ENCODE measurements around the gene P2RX7. TPM values are rescaled to one million over a fixed set of nuclear protein-coding genes. Genes with fewer than 3 reads are reported as not detected.

Gene P2RX7
- total RNA-seq = 2.7 TPM

DNA sequence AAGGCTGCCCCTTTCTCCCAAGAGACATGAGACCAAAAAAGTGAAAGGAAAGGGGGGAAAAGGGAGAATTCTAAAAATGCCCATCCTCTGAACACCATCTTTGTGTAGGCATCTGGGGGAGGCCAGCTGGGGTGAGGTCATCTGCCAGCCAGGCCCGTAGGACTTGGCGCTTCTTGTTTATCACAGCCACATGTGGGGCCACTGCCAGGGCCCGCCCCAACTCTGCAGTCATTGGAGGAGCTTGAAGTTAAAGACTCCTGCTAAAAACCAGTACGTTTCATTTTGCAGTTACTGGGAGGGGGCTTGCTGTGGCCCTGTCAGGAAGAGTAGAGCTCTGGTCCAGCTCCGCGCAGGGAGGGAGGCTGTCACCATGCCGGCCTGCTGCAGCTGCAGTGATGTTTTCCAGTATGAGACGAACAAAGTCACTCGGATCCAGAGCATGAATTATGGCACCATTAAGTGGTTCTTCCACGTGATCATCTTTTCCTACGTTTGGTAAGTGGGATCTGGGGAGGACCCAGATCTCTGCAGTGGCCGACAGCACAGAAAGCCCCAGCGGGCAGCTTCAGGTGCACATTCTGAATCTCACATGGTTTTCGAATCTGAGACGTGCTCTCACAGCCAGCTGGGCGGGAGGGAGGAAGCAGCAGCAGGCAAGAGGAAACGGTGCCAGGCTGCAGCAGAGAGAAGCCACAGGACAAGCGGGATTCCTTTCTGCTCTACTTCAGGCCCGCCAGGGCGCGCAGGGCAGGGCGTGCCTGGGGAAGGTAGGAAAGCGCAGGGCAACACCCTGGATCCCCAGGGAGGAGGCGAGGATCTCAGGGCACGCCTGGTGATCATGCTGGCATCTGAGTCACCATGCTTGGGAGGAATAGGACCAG lies at the start of gene P2RX7:
TSS of gene P2RX7 (plus strand) at position 276 of the 881 bp plus-strand sequence. CDS start at position 371, 95 bp downstream.
- peak; percentile 92 for DNase-seq

- no peak for DNase-seq
Observed at GRCh38 chr12:121084229-121084628, 48.4 kb upstream of the P2RX7 start.

DNA sequence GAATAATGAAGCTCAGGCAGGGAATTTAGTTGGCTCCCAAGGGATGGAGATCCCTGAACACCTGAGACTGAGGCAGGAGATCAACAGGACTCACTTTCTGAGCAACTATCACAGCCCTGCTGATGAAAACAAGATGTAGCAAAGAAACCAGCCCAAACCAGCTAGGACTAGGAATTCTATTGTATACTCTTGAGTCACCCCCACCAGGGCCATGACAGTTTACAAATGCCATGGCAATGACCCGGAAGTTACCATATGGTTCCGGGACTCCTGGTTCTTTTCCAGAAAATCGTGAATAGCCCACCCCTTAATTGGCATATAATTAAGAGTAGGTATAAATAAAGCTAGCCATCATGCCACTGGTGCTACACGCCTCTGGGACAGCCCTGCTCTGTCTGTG lies 47.6 kb upstream of the P2RX7 start:
- DNase-seq = no peak

DNA sequence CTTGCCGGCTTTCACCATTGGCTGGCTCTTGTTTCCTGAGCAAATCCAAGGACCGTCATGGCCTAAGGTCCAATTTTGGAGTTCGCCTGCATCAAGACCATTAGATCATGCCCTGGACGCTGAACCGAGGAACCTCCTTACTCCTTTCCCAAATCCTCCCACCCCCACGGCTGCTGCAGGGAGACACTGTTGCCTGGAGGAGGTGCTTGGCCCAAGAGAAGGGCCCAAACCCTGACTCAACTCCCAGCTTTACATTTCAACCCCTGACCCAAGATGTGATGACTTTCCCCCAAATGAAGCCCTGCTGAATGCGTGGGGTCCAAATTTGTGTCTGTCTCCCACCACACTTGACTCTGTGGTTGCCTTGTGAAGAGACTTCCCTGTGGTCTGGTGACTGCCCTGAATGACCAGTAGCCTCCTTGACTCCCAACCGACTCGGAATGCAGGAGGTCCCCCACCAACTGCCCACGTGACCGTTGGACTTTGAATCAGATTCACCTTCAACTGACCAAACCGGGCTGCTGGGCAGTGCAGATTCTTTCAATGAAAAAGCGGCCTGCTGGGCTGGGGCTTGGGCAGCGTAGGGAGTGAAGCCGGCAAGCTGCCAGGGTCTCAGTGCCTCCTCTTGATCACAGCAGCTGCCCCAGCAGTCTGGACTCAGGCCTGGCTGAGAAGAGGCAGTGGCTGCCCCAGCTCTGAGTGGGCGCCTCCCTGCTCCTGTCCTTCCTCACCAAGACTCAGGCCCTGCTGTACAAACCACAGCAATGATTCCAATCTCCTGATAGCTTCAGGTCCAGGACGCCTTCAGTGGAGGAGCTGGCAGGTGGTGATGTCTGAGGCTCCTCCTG lies 46.9 kb upstream of the P2RX7 start:
- no peak for DNase-seq

- DNase-seq = no peak
Observed at GRCh38 chr12:121086781-121087295, 45.8 kb upstream of the P2RX7 start.

DNA sequence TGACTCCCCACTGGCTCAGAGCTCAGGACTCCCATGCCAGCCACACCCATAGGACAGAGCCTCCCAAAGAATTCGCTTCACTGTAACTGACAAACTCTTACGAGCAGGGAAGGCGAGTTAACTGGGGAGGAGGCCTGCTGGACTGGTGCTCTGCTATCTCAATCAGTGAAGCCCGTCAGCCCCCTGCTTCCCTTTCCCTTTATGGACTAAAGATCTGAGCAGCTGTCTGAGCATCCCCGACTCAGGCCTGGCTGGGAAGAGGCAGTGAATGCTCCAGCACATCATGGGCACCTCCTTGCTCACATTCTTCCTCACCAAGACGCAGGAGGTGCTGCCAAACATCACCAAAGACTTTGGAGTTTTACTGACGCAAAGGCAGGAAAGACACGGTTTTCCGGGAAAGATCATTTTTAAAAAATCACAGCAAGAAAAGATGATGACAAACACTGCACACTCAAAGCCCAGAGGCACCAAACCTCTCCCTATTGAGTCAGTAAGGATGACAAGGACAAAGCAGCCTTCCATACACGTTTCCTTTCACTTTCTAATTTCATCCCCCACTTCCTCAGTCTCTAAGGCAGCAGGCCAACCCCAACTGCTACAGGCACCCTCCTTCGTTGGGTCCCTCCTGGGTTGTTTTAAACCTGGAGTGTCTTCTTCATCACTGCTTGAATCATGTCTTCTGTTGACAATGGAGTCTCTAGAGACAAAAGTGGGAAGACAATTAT lies 45.0 kb upstream of the P2RX7 start:
- DNase-seq = no peak

GRCh38 chr12:121088195-121088585 lies 44.5 kb upstream of the P2RX7 start:
- no peak for DNase-seq

- no peak for DNase-seq
Observed at GRCh38 chr12:121089031-121089812, 43.5 kb upstream of the P2RX7 start.

- no peak for DNase-seq
Observed at GRCh38 chr12:121089813-121090430, 42.8 kb upstream of the P2RX7 start.

DNA sequence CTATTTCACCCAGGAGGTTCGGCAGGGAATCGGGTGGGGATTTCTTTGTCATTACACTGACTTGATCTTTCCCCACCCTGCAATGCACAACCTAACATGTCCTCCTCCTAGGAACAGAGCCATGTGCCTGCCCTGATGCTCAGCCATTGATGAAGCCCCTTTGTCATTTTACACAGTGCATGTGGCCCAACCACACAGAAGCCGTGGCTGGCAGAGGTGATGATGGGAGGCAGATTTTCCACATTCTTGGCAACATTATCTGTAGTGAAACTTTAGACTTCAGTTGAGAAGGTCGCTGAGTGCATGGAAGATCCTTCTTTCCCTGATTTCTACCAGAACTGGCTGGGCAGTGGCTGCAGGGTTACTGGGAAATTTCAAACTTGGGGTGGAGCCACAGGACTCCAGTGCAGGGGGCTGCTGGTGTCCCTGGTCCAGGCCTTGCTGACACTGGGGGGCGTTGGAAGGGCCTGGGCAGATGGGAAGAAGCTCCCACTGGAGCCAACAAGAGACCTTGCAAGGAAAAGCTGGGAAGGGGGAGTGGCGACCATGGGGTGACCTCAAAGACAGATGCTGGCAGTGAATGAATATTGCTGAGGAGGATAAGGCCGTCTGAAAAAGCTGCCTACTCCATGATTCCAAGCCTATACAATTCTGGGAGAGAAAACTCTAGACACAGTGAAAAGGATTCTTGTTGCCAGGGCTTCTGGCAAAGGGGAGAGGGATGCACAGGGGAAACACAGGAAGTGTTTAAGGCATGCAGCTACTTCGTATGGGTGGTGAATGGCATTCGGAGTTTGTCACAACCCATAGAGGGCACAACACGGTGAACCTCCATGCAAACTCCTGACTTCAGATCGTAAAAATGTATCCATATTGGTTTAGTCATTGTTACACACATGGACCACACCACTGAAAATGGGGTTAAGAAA lies 41.8 kb upstream of the P2RX7 start:
- DNase-seq = no peak

DNA sequence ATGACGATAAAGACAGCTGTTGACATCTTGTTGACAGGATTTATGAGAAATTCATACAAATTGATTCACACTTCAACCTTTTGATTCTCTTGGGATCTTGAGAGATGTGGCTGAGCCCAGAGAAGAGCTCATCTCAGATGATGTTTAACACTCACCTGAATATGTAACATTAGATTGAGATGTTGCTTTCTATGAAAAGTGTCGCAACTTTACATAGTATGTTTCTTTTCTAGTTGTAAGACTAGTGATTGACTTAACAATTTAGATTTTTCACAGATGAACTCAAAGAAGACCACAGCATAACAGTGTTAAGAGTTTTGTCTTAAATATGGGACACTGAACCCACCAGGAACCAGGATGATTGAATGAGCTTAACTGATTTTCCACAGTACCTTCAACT lies 40.6 kb upstream of the P2RX7 start:
- no peak for DNase-seq

GRCh38 chr12:121093487-121093891 lies 39.2 kb upstream of the P2RX7 start:
- DNase-seq = no peak

GRCh38 chr12:121095544-121096198 lies 37.0 kb upstream of the P2RX7 start:
- peak; percentile 18 for DNase-seq

DNA sequence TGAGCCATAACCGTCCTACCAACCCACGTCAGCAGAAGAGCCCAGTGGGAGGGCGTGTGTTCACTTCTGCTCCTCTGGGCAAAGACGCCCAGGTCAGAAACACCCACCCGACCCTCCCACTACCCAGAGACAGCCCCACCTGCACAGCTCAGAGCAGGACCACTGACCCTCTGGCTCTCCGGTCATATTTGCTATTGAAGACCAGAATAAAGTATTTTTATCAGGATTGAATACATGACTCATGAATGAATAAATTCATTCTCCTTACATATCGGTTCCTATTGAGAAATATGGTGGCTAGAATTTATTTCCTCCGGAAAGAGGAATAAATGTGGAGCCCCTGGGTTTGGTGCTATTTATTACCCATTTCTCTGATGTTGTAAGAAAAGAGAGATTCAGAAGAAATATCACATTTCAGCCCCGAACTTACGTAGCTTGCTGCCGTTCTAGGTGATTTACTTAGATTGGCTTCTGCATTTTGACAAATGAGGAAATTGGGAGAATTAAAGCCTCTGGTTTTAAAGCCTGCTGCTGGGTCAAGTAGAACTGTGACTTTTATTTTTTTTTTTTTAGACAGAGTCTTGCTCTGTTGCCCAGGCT lies 36.4 kb upstream of the P2RX7 start:
- no peak for DNase-seq

GRCh38 chr12:121099779-121100178 lies 32.9 kb upstream of the P2RX7 start:
- DNase-seq = no peak

DNA sequence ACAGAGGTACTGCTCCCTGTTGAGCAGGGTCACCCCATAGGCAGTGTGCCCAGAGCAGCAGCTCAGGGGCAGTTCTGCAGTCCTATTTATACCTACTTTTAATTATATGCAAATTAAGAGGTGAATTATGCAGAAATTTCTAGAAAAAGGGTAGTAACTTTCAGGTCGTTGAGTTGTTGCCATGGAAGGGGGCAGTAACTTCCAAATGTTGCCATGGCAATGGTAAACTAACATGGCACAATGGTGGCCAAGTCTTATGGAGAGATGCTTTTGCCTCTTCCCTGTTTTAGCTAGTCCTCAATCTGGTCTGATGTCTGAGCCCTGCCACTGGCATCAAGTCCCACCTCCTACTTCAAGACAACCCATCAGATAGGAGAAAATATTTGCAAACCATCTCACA lies 30.4 kb upstream of the P2RX7 start:
- no peak for DNase-seq

GRCh38 chr12:121107681-121108080 lies 25.0 kb upstream of the P2RX7 start:
- no peak for DNase-seq

DNA sequence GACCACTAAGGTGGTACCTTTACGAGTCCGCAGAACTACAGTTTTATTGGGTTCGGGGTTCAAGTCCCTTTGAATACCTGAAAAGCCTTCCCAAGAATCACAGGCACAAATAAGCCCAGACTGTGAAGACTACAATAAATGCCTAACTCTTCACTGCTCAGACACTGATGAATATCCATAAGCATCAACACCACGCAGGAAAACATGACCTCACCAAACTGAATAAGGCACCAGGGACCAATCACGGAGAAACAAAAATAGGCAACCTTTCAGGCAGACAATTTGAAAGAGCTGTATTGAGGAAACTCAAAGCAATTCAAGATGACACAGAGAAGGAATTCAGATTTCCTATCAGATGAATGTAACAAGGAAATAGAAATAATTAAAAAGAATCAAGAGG lies 24.2 kb upstream of the P2RX7 start:
- DNase-seq = no peak

All from occipital lobe (tissue), 2 donors.